GM21825 (cell line): ENCODE data around the gene RAD23B.

Experiments used
- ATAC-seq: cut with Tn5 transposase; IDR thresholded peaks from one replicate; pipeline ENCODE4 v1.9.1; 2021; ENCODE audit warnings: mild to moderate bottlenecking, moderate library complexity; ENCODE audit not compliant: unreplicated experiment

RAD23B gene

DNA sequence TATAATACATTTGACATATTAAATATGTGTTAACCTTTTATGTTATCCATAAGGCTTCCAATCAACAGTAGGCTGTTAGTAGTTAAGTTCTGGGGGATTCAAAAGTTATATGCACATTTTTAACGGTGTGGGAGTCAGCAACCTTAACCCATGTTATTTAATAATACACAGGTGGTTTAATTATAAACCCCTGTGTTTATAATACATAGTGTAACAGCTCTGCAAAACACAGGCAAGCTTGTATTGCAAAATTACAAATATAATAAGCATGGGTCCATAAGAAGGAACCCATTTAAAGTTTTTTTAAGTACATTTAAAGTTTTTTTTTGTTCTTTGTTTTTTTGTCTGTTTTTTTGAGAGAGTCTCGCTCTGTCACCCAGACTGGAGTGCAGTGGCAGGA is 14.5 kb upstream of the RAD23B start:
- no peak for ATAC-seq

DNA sequence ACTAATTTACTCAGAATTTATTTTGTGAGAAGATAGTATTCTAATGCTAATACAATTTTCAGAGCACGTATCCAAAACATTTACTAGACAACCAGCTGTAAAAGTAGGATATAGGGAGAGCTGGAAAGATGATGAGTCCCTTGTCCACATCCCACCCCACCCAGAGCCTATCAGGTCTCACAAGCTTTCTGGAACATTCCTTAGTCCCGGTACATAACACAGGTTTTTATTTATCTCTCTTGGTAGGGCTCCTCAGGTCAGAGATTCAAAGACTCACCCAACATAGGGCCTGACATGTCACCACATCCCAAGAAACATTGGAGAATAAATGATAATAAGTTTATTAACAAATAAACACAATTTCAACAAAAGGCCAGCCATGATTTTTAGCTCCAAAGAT is 13.8 kb upstream of the RAD23B start:
- ATAC-seq = no peak

DNA sequence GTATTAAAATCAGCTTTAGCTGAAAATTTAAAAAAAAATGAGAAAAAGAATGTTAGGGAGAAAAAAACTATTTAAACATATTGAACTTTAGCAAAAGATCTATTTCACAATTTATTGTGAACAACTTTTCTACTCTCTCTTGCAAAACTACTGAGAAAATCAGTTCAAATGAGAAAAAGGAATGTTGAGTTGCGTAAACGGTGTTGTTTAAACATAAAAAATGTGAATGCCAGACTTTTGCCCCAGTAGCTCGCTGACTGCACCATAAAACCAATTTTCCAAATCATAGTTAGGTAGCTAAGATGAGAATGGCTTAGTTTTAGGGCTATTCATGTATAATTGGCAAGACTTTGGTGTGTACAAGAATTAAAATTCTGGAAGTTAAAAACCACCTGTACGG is 13.4 kb upstream of the RAD23B start:
- ATAC-seq = no peak

DNA sequence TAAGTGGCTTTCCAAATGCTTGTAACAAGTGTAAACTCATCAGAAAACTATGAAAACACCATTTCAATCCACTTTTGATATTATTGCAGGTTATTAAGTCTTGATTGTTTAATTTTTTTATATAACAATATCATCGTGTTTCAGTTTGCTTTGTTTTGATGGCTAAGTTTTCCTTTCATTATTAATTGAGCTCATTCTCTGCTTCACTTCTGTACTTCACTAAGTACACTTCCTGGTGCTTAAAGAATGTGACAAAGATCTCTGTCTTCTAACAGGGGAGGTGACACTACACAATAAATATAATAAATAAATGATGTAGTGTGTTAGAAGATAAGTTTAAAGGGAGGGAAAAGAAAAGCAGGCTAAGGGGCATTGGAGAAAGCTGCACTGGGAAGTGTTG is 13.0 kb upstream of the RAD23B start:
- no peak for ATAC-seq

DNA sequence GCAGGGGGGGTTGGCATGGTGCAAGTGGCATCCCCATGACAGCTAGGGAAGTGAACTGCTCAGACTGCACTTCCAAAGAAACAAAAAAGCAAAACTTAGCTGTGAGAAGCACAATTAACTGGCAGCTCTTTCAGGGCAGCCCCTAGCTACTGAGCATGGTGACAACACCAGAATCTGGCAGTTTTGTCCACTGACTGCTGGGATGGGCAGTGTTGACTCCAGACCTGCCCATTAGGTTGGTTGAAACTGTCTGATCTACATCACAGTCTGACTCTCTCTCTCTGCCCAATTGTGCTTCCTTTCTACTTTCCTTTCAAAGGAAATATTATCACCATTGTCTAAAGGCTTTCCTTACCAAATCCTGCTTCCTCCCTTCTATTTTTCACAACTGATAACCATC is 12.5 kb upstream of the RAD23B start:
- no peak for ATAC-seq

DNA sequence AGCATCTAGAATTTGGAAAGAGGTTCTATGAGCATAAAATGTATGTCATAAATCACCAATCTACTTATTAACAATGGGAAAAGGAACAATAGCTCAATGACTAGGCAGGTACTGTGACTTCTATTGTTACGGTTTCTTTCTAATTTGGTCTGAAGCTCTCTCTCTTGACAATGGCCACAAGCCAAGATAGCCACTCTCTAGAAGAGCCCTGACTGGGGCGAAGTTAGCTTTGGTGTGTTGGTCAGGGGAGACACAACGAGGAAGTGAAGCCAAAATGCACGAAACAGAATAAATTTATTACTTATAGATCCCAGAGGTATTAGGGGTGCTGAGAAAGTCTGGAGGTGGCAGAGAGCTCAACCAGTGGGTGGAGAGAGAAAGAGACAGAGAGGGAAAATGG is 9.4 kb upstream of the RAD23B start:
- ATAC-seq = no peak

DNA sequence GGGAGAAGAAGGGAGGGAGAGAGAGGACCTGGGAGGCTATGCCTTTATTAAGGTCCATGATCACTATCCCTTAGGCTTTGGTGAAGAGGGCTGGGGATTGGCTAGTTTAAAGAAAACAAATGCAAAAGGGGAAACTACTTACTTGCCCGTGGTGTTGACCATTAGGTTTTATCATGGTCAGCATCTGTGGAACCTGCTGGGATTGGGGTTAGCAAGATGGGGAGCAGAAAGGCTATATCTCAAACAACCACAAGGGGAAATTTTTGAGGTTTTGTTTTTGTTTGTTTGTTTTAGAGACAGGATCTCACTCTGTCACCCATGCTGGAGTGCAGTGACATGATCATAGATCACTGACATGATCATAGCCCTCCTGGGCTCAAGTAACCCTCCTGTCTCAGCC is 9.0 kb upstream of the RAD23B start:
- peak; percentile 70 for ATAC-seq

DNA sequence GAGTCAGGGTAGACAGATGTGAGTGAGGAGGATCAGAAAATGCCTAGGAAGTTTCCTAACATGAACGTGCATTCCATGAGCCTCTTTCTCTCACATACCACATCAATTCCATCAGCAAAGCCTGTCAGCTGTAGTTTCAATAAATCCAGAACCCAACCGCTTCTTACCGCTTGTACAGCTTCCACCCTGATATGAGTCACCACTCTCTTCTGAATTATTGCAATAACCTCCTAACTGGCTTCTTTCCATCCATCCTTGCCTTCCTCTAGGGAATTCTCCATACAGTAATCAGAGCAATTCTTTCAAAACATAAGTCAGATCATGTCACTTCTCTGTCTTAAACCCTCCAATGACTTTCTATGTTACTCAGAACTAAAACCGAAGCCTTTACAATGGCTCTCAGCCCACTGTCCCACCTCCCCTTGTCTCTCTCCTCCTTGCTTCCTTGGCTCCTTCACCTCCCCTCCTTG is 8.1 kb upstream of the RAD23B start:
- no peak for ATAC-seq

DNA sequence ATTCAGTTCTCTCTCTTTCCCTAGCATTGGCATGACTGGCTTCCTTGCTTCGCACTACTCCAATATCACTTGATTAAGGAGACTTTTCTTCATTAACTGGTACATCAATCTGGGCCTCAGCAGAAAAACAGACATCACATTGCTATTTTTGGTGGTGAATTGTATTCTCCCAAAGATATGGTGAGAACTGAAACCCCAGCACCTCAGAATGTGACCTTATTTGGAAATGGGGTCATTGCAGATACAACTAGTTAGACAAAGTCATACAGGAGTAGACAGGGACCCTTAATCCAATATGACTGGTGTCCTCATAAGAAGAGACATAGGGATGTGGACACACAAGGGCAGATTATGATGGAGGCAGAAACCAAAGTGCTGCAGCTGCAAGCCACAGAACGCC is 7.5 kb upstream of the RAD23B start:
- no peak for ATAC-seq

DNA sequence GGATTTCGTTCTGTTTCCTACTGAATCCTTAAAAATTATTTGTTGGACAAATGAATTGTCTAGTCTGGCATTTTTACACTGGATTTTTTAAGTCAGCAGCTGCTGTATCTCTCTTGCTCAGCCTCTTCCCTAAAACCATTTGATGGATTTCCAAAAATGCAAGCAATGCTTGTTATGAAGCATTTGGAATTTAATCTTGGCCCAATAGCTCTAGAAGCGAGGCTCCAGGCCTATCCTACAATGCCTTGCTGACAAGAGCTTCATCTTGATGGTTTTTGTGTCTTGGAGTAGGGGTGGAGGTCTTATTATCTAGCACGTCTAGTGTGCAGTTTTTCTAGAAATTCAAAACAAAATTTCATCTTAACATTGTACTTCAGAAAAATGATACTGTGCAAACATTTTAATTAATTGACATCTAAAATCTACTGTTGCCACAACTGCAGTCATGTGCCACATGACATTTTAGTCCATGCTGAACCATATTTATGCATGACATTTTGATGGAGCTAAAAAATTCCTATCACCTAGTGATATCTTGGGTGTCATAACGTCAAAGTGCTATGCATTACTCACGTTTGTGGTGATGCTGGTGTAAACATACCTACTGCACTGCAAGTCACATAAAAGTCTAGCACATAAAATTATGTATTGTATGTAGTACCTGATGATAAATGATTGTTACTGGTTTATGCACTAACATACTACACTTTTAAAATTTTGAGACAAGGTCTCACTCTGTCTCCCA is 5.9 kb upstream of the RAD23B start:
- no peak for ATAC-seq

DNA sequence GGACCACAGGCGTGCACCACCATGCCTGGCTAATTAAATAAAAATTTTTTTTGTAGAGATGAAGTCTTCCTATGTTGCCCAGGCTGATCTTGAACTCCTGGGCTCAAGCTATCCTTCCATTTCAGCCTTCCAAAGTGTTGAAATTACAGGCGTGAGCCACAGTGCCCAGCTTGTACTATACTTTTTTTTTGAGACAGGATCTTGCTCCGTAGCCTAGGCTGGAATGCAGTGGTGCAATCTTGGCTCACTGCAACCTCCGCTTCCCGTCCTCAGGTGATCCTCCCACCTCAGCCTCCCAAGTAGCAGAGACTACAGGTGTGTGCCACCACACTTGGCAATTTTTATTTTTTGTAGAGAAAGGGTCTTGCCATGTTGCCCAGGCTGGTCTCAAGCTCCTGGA is 5.3 kb upstream of the RAD23B start:
- ATAC-seq = no peak

DNA sequence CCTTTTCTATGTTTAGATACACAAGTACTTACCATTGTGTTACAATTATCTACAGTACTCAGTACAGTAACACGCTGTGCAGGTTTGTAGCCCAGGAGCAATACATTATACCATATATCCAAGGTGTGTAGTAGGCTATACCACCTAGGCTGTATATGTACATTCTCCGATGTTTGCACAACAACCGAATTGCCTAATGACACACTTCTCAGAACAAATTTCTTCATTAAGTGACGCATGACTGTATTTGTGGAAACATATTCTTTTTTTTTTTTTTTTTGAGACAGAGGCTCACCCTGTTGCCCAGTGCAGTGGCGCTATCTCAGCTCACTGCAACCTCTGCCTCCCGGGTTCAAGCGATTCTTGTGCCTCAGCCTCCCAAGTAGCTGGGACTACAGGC is 4.0 kb upstream of the RAD23B start:
- ATAC-seq = no peak

DNA sequence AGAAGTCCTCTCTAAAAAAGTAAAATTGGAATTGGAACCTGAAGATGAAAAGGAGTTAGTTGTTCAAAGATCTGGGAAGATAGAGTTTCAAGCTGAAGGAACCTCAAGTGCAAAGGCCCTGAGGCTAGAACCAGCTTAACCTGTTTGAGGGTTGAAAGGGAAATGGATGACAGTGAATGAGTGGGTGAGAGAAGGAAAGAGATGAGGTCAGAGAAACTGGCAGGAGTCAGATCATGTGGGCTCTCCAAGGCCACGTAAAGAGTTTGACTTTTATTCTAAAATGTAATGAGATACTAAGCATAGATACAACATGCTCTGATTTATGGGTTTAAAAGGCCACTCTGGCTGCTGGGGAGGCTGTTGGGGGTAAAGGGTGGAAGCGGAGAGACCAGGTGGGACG is 2.5 kb upstream of the RAD23B start:
- ATAC-seq = no peak

DNA sequence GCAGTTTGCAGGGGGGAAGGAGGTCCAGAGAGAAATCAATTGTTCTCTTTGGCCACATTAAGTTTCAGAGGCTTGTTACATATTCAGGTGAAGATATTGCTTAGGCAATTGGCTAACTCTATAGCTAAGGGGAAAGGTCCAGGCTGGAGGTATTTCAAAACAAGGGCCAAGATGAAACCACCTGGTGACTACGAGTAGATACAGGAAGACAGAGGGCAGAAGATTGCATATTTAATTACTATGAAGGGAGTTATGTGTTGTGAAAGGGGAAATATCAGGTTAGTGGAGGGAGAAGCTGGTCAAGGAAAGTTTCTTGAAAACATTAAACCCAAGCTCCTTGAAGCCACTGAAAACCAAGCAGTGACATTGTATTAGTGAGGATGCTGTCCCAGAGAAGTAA is 1.9 kb upstream of the RAD23B start:
- ATAC-seq = no peak

DNA sequence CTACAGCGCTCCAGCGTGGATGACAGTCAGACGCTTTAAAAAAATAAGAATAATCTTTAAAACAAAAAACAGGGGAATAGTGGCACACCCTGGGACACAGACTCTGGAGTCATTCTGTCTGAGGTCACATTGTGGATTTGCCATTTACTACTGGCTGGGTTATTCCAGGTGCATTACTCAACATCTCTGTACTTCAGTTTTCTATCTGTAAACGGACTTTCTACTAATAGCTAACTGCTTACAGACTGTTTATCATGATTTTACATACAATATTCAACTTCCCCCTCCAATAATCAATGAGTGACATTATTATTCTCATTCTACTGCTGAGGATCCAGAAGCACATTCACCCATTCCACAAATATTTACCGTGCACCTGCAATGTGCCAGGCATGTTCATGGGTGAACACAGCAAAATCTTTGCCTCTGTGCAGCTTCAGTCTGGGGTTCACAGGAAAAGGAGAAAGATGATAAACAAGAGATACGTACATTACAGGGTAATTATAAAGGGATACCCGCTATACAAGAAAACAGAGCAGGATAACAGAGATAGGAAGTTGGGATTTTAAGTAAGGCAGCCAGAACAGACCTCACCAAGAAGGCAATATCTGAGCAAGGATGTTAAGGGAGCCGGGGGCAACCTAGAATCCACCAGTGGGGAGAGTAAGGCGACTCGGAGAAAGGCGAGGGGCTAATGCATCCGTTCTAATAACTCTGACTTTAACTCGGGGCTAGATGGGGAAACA is 984 bp upstream of the RAD23B start:
- ATAC-seq = peak; percentile 0

DNA sequence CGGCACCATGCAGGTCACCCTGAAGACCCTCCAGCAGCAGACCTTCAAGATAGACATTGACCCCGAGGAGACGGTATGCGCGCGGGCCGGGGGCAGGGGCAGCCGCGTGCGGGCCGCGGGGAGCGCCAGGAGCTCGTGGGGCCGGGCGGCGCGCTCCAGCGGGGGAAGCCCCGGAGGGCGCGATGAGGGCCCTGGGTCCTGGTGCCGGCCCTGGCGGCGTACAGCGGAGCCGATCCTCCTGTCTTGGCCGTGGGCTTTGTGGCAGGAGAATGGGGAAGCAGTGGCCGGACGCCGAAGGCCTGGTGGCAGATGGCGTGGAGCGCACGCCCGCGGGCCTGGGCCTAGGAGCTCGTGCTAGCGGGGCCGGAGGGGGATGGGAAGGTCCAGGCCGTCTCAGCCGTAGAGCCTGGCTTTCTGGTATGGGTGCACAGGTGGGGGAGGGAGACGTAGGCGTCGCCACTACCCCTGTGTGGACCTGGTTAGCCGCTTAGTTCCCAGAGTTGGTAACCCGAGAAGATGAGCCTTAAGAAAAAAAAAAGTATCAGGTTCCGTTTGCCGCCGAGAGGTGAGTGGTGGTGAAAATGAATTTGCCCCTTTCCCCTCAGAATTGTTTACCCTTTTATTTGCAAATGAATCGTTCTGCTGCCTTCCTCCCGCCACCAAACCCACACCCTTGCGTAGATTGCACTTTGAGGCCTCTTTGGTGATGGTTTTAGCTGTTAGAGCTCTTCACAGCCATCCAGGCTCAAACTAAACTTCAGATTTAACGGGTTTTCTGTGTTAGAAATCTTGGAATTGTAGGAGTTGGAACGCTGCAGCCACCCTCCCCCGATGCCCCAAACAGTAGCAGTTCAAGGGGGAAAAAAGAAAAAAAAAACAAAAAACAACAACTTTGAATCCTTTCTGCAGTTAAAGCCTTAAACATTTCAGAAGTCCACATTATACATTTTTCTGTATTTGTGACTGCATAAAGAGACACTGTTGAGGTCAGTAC is 841 bp downstream of the RAD23B start:
- peak; percentile 44 for ATAC-seq

DNA sequence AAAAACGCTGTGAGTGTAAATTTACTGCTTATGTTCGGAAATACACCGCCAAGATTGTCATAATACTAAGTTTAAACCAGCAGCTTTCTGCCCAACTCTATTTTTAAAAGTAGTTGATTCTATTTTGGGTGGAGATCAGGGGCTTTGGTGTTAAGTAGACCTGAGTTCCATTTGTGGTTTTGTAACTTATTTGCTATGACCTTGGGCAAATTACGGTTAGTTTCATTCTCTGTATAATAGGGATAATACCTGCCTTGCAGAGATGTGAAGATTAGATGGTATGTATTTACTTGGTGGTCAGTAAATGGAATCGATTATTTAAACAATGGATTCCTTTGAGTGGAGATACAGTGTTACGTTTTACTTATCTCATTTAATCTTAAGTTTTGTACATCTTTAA is 1.6 kb downstream of the RAD23B start:
- no peak for ATAC-seq

DNA sequence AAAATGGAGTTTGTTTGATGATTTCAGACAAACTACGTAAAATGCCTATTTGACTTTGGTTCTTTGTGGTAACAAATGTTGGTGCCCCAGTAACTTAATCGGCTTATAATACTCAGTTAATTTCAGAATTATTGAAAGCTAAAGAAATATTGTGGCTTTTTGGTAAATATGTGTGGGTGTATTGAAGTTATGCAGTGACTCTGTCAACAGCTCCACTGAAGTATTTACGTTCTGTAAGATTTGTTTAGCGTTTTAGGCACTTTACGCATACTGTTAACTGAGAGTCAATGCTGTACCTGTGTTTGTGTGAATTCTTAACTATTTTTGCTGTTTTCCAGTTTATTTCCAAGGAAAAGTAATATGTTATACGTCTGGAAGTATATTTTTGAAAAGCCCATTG is 2.2 kb downstream of the RAD23B start:
- no peak for ATAC-seq

DNA sequence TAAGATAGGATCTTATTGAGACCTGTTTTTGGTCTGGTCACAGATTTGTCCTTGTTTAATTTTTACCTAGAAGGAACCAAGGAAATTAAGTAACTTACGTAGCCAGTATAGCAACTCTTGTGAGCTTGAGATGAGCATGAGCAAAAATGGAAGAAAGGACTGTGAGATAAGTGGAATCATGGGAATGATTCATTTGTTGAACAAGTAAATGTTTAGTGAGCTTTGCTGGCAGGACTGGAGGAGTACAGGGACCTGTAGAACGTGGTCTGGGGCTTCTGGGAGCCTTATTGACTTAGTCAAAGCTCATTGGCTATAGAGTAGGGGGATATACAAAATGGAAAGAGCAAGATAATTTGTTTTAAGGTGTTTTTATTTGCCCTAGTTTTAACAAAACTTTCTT is 3.0 kb downstream of the RAD23B start:
- ATAC-seq = no peak

DNA sequence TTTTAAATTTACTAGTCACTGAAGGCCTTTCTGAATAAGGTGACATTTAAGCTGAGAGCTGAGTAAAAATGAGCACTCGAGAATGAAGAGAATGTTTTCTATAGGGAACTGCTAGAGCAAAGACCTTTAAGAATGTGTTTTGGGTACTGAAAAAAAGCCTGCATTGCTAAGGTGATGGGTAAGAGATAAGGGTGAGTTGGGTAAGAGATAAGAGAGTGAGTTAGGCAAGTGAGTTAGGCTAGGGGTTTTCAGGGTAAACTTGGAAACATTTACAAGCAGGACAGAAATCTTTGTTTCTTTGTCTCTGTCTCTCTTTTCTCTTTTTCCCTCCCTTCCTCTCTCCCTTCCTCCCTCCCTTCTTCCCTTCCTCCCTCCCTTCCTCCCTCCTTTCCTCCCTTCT is 5.6 kb downstream of the RAD23B start:
- no peak for ATAC-seq

DNA sequence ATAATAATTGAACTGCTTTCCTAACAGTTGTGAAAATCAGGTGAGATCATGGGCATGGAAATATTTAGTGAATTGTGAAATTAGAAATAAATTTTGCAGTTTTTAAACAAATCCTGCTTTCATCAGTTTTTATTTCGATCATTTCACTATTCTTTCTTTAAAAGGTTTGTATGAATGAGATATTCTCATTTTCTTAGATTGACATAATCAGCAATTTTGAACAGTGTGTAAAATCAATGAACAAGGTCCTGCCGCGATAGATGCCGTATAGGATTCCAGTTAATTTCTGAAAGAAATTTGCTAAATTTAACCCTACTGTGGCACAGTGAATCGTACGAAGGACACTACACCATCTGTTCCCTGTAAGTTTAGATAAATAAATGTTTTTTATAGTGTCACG is 7.5 kb downstream of the RAD23B start:
- no peak for ATAC-seq
